ENCODE data around the gene GARNL3.

- TF ChIP-seq CTCF (IDR thresholded peaks at IDR 0.05), result no peak
- TF ChIP-seq POLR2A (IDR thresholded peaks at IDR 0.05; ENCODE audit: low read depth), result no peak
- no peak for TF ChIP-seq EP300 (IDR thresholded peaks at IDR 0.05)
Observed at GRCh38 chr9:127370672-127371648, 106.4 kb downstream of the GARNL3 start.
